Bronchial epithelial cell (primary cell): ENCODE measurements around the gene GTF2H4. TPM values are rescaled to one million over a fixed set of nuclear protein-coding genes. Genes with fewer than 3 reads are reported as not detected.

Experiments
- DNase-seq: peaks from one replicate; pipeline ENCODE4 v3.0.0-alpha.2; 2010; ENCODE audit warnings: low read depth
- FAIRE-seq: peaks from 2 replicates; lab custom pipeline; 2011; peaks lifted over from hg19 to GRCh38; lab: Jason Lieb, UNC
- H3K27me3 ChIP-seq: 2 replicates; pipeline ENCODE4 v1.5.1; 2011; ENCODE audit warnings: low read length; ENCODE audit not compliant: control insufficient read depth, insufficient read depth
- H3K36me3 ChIP-seq: 2 replicates; pipeline ENCODE4 v1.5.1; 2011; ENCODE audit warnings: low read length; ENCODE audit not compliant: control insufficient read depth, insufficient read depth
- H3K4me3 ChIP-seq: 2 replicates; pipeline ENCODE4 v1.5.1; 2011; ENCODE audit warnings: mild to moderate bottlenecking, low read depth, low read length, control low read depth
- total RNA-seq: library from RNA; depleted of rRNA; stranded (reverse); fragments of >200 nt; gene quantifications from 2 replicates; pipeline ENCODE4 v1.2.1, GENCODE V29; 2014
- TF ChIP-seq, protein P1 (sequence below): IDR thresholded peaks from 2 replicates; pipeline ENCODE4 v1.5.1; 2011; ENCODE audit warnings: mild to moderate bottlenecking, moderate library complexity, low read length, control low read depth, inconsistent platforms; ENCODE audit not compliant: insufficient read depth, severe bottlenecking

Gene GTF2H4
- total RNA-seq, 1 donor from 2014 or later, result 10.0 TPM

DNA sequence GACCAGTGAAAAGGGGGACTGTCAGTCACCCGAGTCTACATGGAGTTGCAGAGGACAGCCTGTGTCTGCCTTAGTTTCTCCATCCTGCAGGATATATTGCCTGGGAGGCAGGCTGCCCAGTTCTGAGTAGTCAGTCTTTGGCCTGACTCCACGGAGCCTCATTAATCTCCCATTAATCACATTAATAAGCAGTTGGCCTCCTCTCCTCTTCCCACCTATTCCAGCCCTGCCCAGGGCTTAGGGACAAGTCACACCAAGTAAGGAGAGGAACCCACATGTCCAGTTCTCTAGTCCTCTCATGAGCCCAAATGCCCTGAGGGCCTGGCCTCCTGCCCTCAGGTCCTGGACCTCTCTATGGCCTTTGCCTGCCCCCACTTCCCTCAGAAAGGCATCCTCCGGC is 31.5 kb downstream of the GTF2H4 start:
- FAIRE-seq (no peak), DNase-seq (no peak)
- H3K27me3 ChIP-seq, result no peaks in the 10 kb centered on the region
- no peaks in the 10 kb centered on the region for H3K36me3 ChIP-seq
- TF ChIP-seq, protein P1, sequence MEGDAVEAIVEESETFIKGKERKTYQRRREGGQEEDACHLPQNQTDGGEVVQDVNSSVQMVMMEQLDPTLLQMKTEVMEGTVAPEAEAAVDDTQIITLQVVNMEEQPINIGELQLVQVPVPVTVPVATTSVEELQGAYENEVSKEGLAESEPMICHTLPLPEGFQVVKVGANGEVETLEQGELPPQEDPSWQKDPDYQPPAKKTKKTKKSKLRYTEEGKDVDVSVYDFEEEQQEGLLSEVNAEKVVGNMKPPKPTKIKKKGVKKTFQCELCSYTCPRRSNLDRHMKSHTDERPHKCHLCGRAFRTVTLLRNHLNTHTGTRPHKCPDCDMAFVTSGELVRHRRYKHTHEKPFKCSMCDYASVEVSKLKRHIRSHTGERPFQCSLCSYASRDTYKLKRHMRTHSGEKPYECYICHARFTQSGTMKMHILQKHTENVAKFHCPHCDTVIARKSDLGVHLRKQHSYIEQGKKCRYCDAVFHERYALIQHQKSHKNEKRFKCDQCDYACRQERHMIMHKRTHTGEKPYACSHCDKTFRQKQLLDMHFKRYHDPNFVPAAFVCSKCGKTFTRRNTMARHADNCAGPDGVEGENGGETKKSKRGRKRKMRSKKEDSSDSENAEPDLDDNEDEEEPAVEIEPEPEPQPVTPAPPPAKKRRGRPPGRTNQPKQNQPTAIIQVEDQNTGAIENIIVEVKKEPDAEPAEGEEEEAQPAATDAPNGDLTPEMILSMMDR, result no peak
- no peak overlapping the region for H3K4me3 ChIP-seq

DNA sequence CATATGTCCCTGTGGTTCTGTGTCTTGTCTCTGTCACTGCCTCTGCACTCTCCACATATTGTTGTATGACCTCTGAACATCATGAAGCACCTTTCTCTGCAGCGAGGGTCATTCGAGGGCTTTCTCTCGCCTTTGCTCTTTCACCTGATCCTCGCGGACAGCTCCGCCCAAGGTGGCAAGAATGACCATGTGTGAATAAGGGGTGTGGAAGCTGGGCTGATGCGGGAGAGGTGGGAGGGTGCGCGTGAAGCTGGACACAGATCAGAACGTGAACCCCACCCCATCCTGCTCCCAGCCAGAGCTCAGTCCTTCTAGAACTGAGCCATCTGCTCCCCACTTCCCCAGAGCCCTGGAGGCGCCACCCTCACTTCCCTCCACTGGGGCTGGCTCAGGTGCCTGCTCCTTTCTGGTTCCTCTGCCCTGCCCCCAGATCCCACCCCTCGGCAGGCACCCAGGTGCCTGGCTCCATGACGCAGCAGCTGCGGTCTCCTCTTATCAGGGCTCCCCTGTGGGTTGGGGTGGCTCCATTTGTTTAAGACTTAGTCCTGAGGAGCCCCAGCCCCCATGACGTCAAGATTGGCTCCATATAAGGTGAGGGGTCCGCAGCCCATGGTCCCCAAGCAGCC is 32.5 kb downstream of the GTF2H4 start, which contains the start of gene MUCL3:
MUCL3 (plus strand) TSS at position 613 of the 626 bp plus-strand sequence. CDS start 27 bp downstream, outside the sequence.
- Histone ChIP-seq H3K4me3 (no peak within 1 kb of the TSS), H3K36me3 (no peaks in the 10 kb centered on the region), H3K27me3 (no peaks in the 10 kb centered on the region)
- FAIRE-seq (no peak), DNase-seq (no peak)
- TF ChIP-seq, protein P1, result no peak

DNA sequence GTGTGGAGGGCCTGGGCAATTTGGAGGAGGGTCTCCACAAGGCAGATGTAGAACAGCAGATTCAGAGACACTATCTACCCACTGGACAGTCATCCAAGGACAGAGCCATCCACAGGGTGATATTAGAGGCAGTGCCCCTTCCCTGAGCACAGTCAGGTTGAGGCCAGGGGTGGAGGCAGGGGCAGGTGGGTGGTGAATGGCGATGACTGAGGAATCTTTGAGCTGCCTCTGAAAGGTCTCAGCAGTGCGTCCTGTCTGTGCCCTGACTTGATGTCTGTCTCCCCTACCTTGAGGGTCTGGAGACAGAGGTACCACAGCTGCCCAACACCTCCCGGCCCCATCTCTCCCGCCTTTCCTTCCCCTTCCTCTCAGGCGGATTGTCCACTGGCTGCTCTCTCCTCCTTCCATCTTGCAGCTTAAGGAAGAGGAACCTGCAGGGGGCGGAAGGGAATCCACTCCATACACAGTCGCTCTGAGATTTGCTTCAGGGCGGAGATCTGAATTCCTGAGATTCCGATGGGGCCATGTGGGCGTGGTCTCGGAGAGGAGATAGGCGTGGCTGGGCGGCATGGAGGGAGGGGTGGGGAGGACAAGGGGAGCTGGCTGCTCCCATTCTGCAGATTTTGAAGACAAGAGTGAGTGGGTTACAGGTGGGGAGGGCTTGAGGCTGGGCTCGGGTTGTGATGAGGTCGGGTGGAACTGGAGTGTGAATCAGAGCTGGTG is 34.5 kb downstream of the GTF2H4 start:
- peak; percentile 82 for DNase-seq
- no peaks in the 10 kb centered on the region for H3K36me3 ChIP-seq
- FAIRE-seq, result no peak
- H3K27me3 ChIP-seq, result peaks cover 1% of the 10 kb centered on the region
- TF ChIP-seq, protein P1, result peak; percentile 72
- H3K4me3 ChIP-seq, result no peak overlapping the region

DNA sequence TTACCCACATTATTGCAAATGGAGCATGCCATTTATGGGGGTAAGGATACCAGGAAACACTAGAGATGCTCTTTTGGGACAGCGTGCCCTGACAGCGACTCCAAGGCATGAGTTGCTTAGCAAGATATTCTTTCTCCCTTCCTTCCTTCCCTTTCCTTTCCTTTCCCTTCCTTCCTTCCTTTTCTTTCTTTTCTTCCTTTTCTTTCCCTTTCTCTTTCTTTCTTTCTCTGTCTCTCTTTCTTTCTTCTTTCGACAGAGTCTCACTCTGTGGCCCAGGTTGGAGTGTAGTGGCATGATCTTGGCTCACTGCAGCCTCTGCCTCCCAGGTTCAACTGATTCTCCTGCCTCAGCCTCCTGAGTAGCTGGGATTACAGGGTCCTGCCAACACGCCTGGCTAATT is 36.0 kb downstream of the GTF2H4 start:
- FAIRE-seq (no peak), DNase-seq (no peak)
- H3K36me3 ChIP-seq, result no peaks in the 10 kb centered on the region
- TF ChIP-seq, protein P1, result no peak
- H3K4me3 ChIP-seq, result no peak overlapping the region
- peaks cover 1% of the 10 kb centered on the region for H3K27me3 ChIP-seq

DNA sequence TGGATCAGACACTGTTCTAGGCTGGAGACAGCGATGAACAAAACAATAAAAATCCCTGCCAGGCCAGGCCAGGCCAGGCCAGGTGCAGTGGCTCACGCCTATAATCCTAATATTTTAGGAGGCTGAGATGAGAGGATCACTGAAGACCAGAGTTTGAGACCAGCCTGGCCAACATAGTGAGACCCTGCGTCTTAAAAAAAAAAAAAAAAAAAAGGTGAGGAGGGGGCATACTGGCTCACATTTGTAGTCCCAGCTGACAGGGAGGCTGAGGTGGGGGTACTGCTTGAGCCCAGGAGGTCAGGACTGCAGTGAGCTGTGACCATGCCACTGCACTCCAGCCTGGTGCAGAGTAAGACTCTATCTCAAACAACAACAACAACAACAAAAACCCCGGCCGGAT is 37.3 kb downstream of the GTF2H4 start:
- H3K27me3 ChIP-seq, result peaks cover 1% of the 10 kb centered on the region

More for the DNA sequence above, 37.3 kb downstream of the GTF2H4 start:
- Histone ChIP-seq H3K36me3 (no peaks in the 10 kb centered on the region), H3K4me3 (no peak overlapping the region)
- no peak for DNase-seq
- no peak for FAIRE-seq
- TF ChIP-seq, protein P1, result no peak
